ENCODE data around the gene SLC35D2.
"Not testable (repeated sequence)": the region's sequence is repeated elsewhere in the genome, so short reads cannot be mapped to it uniquely, and the experiment has no call there.

Gene SLC35D2

GRCh38 chr9:96309850-96310249 lies 73.7 kb downstream of the SLC35D2 start:
- DNase-seq (ENCODE audit: low read depth), result no peak

- not testable (repeated sequence) for DNase-seq (ENCODE audit: low read depth)
These were observed 76.6 kb downstream of the SLC35D2 start for GRCh38 chr9:96306958-96307357.

GRCh38 chr9:96305171-96305570 lies 78.3 kb downstream of the SLC35D2 start:
- DNase-seq (ENCODE audit: low read depth), result no peak

- DNase-seq (ENCODE audit: low read depth), result no peak
These were observed 79.3 kb downstream of the SLC35D2 start for GRCh38 chr9:96304230-96304629.

GRCh38 chr9:96302021-96302420 lies 81.5 kb downstream of the SLC35D2 start, which contains the start of gene HSD17B3:
TSS of gene HSD17B3 (minus strand) at chr9:96302176. CDS start at chr9:96302104, 72 bp downstream.
- DNase-seq (ENCODE audit: low read depth), result no peak

- DNase-seq (ENCODE audit: low read depth), result no peak
These were observed 83.7 kb downstream of the SLC35D2 start for GRCh38 chr9:96299823-96300222.

- no peak for DNase-seq (ENCODE audit: low read depth)
These were observed 89.4 kb downstream of the SLC35D2 start for GRCh38 chr9:96294159-96294545.

GRCh38 chr9:96293498-96294158 lies 89.9 kb downstream of the SLC35D2 start:
- DNase-seq (ENCODE audit: low read depth), result no peak

- DNase-seq (ENCODE audit: low read depth), result no peak
These were observed 94.1 kb downstream of the SLC35D2 start for GRCh38 chr9:96289392-96289791.

- DNase-seq (ENCODE audit: low read depth), result no peak
These were observed 101.9 kb downstream of the SLC35D2 start for GRCh38 chr9:96281641-96282040.

- DNase-seq (ENCODE audit: low read depth), result no peak
These were observed 103.6 kb downstream of the SLC35D2 start for GRCh38 chr9:96279932-96280331.

GRCh38 chr9:96274939-96275338 lies 108.6 kb downstream of the SLC35D2 start:
- no peak for DNase-seq (ENCODE audit: low read depth)
